Measurements from ENCODE around the gene KREMEN1. TPM values are rescaled to one million over a fixed set of nuclear protein-coding genes. Genes with fewer than 3 reads are reported as not detected.

Gene KREMEN1
- total and polyA plus RNA-seq, 2 of the 4 experiments (the other 2 are of a cell fraction) = 2.9 to 4.6 TPM

GRCh38 chr22:29060931-29061330 is 11.9 kb upstream of the KREMEN1 start:
- Histone ChIP-seq H2BK20ac (ENCODE audit: low read depth, low read length) (no peak overlapping the region), H3K79me1 (ENCODE audit: low read depth in 1 of 2, low read length in 2 of 2) (no peaks in the 10 kb centered on the region), H3K4me1 (ENCODE audit: control insufficient read depth, insufficient read depth, low read length) (no peaks in the 10 kb centered on the region), H3K14ac (replicated peaks; ENCODE audit: low read depth, low read length) (no peak overlapping the region), H3K4me3 (ENCODE audit: insufficient read depth, low read depth, low read length) (no peak overlapping the region), H4K20me1 (ENCODE audit: insufficient read depth, low read length) (no peaks in the 10 kb centered on the region), H3K4ac (ENCODE audit: low read depth, low read length) (no peak overlapping the region), H2AK9ac (replicated peaks; ENCODE audit: low read depth, low read length, poor library complexity) (no peak overlapping the region), H3K23ac (ENCODE audit: low read depth, low read length) (no peak overlapping the region), H4K5ac (ENCODE audit: low read depth, low read length) (no peak overlapping the region), H3K18ac (ENCODE audit: low read depth, low read length) (no peak overlapping the region), H4K8ac (ENCODE audit: low read depth in 2 of 2, low read length in 2 of 2) (no peak overlapping the region), H2AFZ (replicated peaks; ENCODE audit: low read length, poor library complexity) (no peak overlapping the region), H2AK5ac (ENCODE audit: low read depth, low read length) (no peak overlapping the region), H2BK15ac (ENCODE audit: low read depth, low read length) (no peak overlapping the region), H3K9me3 (ENCODE audit: control insufficient read depth, insufficient read depth, low read length) (no peaks in the 10 kb centered on the region), H3K36me3 (ENCODE audit: control insufficient read depth, insufficient read depth, low read length) (no peaks in the 10 kb centered on the region), H3K4me2 (ENCODE audit: low read depth, low read length) (no peak overlapping the region), H3K9ac (ENCODE audit: low read depth, low read length) (no peak overlapping the region), H3K56ac (ENCODE audit: extremely low read depth, insufficient read depth, low read length) (no peak overlapping the region), H3K9me1 (ENCODE audit: insufficient read depth, low read length) (no peaks in the 10 kb centered on the region), H3K27me3 (ENCODE audit: control insufficient read depth, insufficient read depth, low read length) (peaks cover 15% of the 10 kb centered on the region), H3K27ac (ENCODE audit: insufficient read depth, low read length) (no peak overlapping the region), H4K91ac (ENCODE audit: insufficient read depth, low read depth, low read length) (no peak overlapping the region), H2BK120ac (ENCODE audit: low read depth, low read length) (no peak overlapping the region), H2BK5ac (ENCODE audit: low read depth, low read length, poor library complexity, severe bottlenecking) (no peak overlapping the region)
- POLR2A ChIA-PET (ENCODE audit: unreplicated experiment) = no interaction called here
- 50% methylated on average over 2 of the region's 7 CpGs; no CpG with 5 or more reads in 1 of the 2 experiments for WGBS, 2 experiments (ENCODE audit: extremely low coverage in 2 of 2, insufficient read length in 1 of 2)
- dilution Hi-C loops (cut with HindIII; ENCODE audit: low sequenced_read_pairs, unreplicated experiment) = no loop called here
- intact Hi-C loops (cut with micrococcal nuclease) = no loop called here
- no peak for ATAC-seq (ENCODE audit: low read depth)
- TF ChIP-seq SMC3 (IDR thresholded peaks at IDR 0.05; ENCODE audit: low read depth, low read length) (no peak), RAD21 (IDR thresholded peaks at IDR 0.05; ENCODE audit: low read length) (no peak), CTCF (conservative IDR thresholded peaks at IDR 0.05; ENCODE audit: low read depth, low read length) (no peak), RCOR1 (IDR thresholded peaks at IDR 0.05; ENCODE audit: insufficient replicate concordance, low read length) (no peak), FOS (IDR thresholded peaks at IDR 0.05; ENCODE audit: low read depth, low read length) (no peak), CEBPB (IDR thresholded peaks at IDR 0.05; ENCODE audit: low read depth, low read length) (no peak), MXI1 (IDR thresholded peaks at IDR 0.05; ENCODE audit: borderline replicate concordance, low read depth, low read length) (no peak), RFX5 (IDR thresholded peaks at IDR 0.05; ENCODE audit: low read depth, low read length) (no peak), NFE2L2 (IDR thresholded peaks at IDR 0.05; ENCODE audit: low read depth, low read length) (no peak), USF2 (IDR thresholded peaks at IDR 0.05; ENCODE audit: low read depth, low read length) (no peak), MAZ (IDR thresholded peaks at IDR 0.05; ENCODE audit: borderline replicate concordance, low read depth, low read length) (no peak), POLR2A (IDR thresholded peaks at IDR 0.05; ENCODE audit: low read depth, low read length) (no peak)
- DNase-seq = no peak
- CTCF ChIA-PET = no interaction called here
- no TSS peak for BruUV-seq (replicated peaks)
- in situ Hi-C loops (cut with MboI; ENCODE audit: low sequenced_read_pairs) = no loop called here
